Duodenal mucosa (tissue), 2 donors: ENCODE measurements around the gene MPG.

ENCODE experiments used
- H3K27ac ChIP-seq: one replicate; pipeline ENCODE4 v1.7.0; 2013; ENCODE audit warnings: low read depth, low read length
- H3K27me3 ChIP-seq, 2 donors: one replicate each; pipeline ENCODE4 v1.7.0; 2013; ENCODE audit warnings: low read length in 2 of 2, control low read depth in 1 of 2; ENCODE audit not compliant: insufficient read depth in 2 of 2, control insufficient read depth in 1 of 2
- H3K36me3 ChIP-seq, 2 donors: one replicate each; pipeline ENCODE4 v1.7.0; 2013; ENCODE audit warnings: low read length in 2 of 2, control low read depth in 1 of 2; ENCODE audit not compliant: insufficient read depth in 2 of 2, control insufficient read depth in 1 of 2
- H3K4me1 ChIP-seq, 2 donors: one replicate each; pipeline ENCODE4 v1.7.0; 2013; ENCODE audit warnings: low read length in 2 of 2, control low read depth in 1 of 2; ENCODE audit not compliant: insufficient read depth in 2 of 2, control insufficient read depth in 1 of 2
- H3K4me3 ChIP-seq, 2 donors: one replicate each; pipeline ENCODE4 v1.7.0; 2013; ENCODE audit warnings: low read length in 2 of 2, low read depth in 1 of 2
- H3K9ac ChIP-seq, 2 donors: one replicate each; pipeline ENCODE4 v1.7.0; 2013; ENCODE audit warnings: low read length in 2 of 2, low read depth in 1 of 2
- H3K9me3 ChIP-seq, 2 donors: one replicate each; pipeline ENCODE4 v1.7.0; 2013; ENCODE audit warnings: low read length in 2 of 2, control low read depth in 1 of 2; ENCODE audit not compliant: control insufficient read depth in 1 of 2

Gene MPG

DNA sequence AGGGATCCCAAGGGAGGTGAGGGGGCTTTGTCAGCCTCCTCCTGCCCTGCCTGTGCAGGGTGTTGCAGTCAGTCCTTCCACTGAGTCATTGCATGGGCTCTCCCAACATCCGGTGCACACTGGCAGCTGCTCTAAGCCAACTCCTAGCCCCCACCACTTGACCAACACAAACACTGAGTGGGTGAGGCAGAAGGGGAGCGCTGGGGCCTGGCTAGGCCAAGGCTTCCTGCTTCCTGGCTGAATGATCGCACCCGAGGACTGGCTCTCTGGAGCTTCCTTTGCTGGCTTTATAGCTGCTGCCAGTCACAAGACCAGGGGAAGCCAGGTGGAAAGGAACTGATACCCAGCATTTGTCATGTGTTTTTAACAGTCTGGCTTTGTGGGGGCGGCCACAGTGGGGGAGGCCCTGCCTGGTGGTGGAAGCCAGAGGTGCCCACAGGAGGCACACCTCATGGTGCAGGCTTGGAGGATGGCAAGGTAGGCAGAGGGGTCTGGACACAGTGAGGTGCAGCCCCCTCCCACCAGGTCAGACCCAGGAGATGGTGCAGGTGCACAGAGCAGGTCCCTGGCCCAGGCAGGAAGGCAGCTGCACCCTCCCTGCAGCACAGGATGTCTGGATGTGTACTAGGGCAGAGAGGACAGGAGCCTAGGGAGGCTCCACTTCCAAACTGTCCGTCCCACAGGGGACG, 6.8 kb downstream of the MPG start:
- Histone ChIP-seq H3K9me3 (no peaks in the 10 kb centered on the region), H3K27me3 (no peaks in the 10 kb centered on the region), H3K4me3 (no peak overlapping the region), H3K36me3 (peaks cover 8 to 56% of the 10 kb centered on the region in 2 donors), H3K27ac (peak overlapping the region; percentile 52), H3K4me1 (peaks cover 15 to 17% of the 10 kb centered on the region in 2 donors), H3K9ac (no peak overlapping the region)

DNA sequence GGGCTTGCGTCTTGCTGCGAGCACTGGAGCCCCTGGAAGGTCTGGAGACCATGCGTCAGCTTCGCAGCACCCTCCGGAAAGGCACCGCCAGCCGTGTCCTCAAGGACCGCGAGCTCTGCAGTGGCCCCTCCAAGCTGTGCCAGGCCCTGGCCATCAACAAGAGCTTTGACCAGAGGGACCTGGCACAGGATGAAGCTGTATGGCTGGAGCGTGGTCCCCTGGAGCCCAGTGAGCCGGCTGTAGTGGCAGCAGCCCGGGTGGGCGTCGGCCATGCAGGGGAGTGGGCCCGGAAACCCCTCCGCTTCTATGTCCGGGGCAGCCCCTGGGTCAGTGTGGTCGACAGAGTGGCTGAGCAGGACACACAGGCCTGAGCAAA, 7.4 kb downstream of the MPG start:
- Histone ChIP-seq H3K9me3 (no peaks in the 10 kb centered on the region), H3K4me3 (no peak overlapping the region), H3K9ac (no peak overlapping the region), H3K27ac (peak overlapping the region; percentile 52), H3K4me1 (peaks cover 15 to 17% of the 10 kb centered on the region in 2 donors), H3K27me3 (no peaks in the 10 kb centered on the region), H3K36me3 (peaks cover 8 to 52% of the 10 kb centered on the region in 2 donors)

DNA sequence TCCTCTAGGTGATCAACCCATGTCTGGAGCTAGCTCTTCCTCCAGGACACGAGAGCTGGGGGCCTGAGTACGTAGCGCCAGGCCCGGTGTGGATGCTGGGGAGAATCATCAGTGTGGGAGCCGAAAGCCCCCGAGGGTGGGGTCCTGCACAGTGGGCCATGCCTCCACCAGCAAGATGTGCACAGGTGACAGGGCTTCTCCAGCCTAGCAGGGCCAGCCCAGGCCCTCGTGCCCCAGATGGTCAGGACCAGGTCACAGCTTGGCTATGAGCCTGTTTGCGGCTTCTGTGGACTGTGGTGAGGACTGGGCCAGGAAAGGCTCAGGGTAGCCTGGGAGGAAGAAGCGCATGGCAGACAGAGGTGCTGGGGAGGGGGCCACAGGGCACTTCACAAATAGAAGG, 7.8 kb downstream of the MPG start:
- Histone ChIP-seq H3K27me3 (no peaks in the 10 kb centered on the region), H3K4me1 (peaks cover 15 to 17% of the 10 kb centered on the region in 2 donors), H3K27ac (no peak overlapping the region), H3K9me3 (no peaks in the 10 kb centered on the region), H3K36me3 (peaks cover 8 to 52% of the 10 kb centered on the region in 2 donors), H3K4me3 (no peak overlapping the region), H3K9ac (no peak overlapping the region)

GRCh38 chr16:86483-86952, 8.5 kb downstream of the MPG start:
- H3K27me3 ChIP-seq: no peaks in the 10 kb centered on the region
- H3K4me1 ChIP-seq: peaks cover 15 to 17% of the 10 kb centered on the region in 2 donors
- peaks cover 8 to 52% of the 10 kb centered on the region in 2 donors for H3K36me3 ChIP-seq
- no peak overlapping the region for H3K27ac ChIP-seq
- H3K9me3 ChIP-seq: no peaks in the 10 kb centered on the region
- no peak overlapping the region for H3K4me3 ChIP-seq
- no peak overlapping the region for H3K9ac ChIP-seq

DNA sequence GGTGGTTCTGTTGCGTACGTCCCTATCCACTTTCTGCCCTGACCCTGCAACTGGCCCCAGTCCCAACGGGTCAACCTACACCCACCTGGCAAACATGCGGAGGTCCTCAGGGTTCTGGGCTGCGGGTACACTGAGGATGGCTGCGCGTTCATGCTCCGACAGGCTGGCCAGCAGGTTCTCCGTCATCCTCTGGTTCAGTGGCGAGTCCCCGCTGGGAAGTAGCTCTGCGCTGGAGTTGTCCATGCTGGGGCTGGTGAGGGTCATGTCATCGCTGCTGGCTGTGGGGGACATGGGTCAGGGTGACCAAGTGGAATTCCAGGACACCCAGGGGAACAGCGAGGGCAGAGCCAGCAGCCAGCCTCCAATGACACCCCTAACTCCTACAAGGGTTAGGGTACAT, 10.6 kb downstream of the MPG start:
- no peaks in the 10 kb centered on the region for H3K27me3 ChIP-seq
- H3K4me3 ChIP-seq: no peak overlapping the region
- peaks cover 8 to 56% of the 10 kb centered on the region in 2 donors for H3K36me3 ChIP-seq
- no peak overlapping the region for H3K27ac ChIP-seq
- H3K4me1 ChIP-seq: peaks cover 15 to 17% of the 10 kb centered on the region in 2 donors
- no peak overlapping the region for H3K9ac ChIP-seq
- no peaks in the 10 kb centered on the region for H3K9me3 ChIP-seq

DNA sequence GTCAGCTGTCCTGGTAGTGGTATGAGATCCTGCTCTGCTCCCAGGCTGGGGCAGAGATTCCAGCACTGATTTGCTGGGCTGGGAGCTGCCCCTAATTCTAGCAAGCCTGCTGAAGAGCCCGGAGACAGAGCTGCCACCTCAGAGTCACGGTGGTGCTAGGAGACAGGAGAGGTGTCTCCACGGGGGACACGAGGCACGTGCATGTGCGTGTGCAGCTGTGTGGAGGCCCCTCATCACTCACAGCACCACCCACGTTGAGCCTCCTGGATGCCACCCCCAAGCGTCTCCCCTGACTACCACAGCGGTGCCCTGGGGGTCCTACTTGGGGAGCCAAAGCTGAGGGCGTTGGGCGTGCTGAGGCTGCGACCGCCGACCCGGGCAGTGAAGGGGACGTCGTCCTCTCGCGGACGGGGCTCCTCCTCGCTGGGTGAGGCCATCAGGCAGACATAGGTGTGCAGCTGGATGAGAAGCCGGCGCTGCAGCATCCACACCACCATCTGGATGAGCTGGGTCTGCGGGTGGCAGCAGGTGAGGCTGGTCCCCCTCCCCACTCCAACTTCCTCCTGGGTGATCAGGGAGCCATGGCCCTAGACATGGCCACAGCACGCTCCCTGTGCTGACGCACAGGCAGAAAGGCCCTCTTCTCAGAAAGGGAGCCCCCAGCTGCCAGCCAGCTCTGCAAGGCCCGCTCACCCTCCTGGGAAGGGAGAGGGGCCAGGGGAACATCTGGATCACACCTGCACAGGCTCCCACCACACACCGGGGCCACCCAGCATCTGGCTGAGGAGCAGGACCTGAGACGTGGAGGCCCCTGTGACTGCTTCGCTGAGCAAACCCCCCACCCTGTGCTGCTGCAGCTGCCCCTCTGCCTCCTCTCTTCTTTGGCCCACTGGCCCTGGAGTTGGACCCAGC, 11.6 kb downstream of the MPG start:
- Histone ChIP-seq H3K36me3 (peaks cover 8 to 53% of the 10 kb centered on the region in 2 donors), H3K9ac (no peak overlapping the region), H3K4me1 (peaks cover 7 to 10% of the 10 kb centered on the region in 2 donors), H3K27me3 (no peaks in the 10 kb centered on the region), H3K9me3 (no peaks in the 10 kb centered on the region), H3K27ac (no peak overlapping the region), H3K4me3 (no peak overlapping the region)

- no peak overlapping the region for H3K9ac ChIP-seq
- H3K27ac ChIP-seq: no peak overlapping the region
- H3K36me3 ChIP-seq: peaks cover 8 to 38% of the 10 kb centered on the region in 2 donors
Observed at GRCh38 chr16:91484-91883, 13.5 kb downstream of the MPG start.

GRCh38 chr16:92431-93339, 14.7 kb downstream of the MPG start:
- peaks cover 8 to 32% of the 10 kb centered on the region in 2 donors for H3K36me3 ChIP-seq
- no peaks in the 10 kb centered on the region for H3K4me1 ChIP-seq
- no peak overlapping the region for H3K27ac ChIP-seq
- H3K9me3 ChIP-seq: no peaks in the 10 kb centered on the region
- no peak overlapping the region for H3K9ac ChIP-seq
- H3K27me3 ChIP-seq: no peaks in the 10 kb centered on the region
- no peak overlapping the region for H3K4me3 ChIP-seq

More at GRCh38 chr16:91484-91883, 13.5 kb downstream of the MPG start:
- H3K27me3 ChIP-seq: no peaks in the 10 kb centered on the region
- no peak overlapping the region for H3K4me3 ChIP-seq
- H3K4me1 ChIP-seq: no peaks in the 10 kb centered on the region
- no peaks in the 10 kb centered on the region for H3K9me3 ChIP-seq

DNA sequence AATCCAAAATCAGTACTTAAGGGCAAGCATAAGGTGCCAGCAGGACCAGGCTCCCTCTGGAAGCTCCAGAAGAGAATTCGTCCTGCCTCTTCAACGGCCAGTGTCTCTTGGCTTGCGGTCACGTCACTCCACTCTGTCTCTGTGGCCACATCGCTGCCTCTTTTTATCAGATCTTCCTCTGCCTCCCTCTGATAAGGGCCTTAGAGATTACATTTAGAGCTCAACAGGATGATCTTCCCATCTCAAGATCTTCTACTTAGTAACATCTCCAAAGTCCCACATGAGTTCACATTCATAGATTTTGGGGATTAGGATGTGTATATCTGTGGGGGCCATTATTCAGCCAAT, 16.9 kb downstream of the MPG start:
- Histone ChIP-seq H3K36me3 (peaks cover 0 to 22% of the 10 kb centered on the region in 2 donors), H3K27me3 (no peaks in the 10 kb centered on the region), H3K9me3 (no peaks in the 10 kb centered on the region), H3K4me3 (no peak overlapping the region), H3K27ac (no peak overlapping the region), H3K4me1 (no peaks in the 10 kb centered on the region), H3K9ac (no peak overlapping the region)
